ENCODE data around the gene IGFBP2.

The IGFBP2 gene

DNA sequence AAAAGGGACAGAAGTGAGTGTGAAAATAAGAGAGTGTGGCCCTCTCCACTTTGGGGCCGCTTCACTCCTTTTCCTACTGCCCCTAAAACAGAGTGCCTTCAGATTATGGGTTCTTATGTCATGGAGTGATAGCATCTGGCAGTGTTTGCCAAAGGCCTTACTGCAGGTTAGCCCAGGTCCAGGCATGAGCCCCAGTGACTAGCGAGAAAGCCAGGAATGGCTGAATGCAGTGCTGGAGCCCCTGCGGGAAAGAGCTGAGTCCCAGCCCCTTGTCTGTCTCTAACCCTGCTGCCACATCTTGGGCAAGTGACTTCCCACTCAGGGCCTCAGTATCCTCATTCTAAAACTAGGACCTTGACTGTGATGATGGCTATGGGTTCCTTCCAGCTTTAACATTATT lies 56.2 kb downstream of the IGFBP2 start:
- no peak for DNase-seq

GRCh38 chr2:216690456-216690852 lies 57.2 kb downstream of the IGFBP2 start:
- no peak for DNase-seq

DNA sequence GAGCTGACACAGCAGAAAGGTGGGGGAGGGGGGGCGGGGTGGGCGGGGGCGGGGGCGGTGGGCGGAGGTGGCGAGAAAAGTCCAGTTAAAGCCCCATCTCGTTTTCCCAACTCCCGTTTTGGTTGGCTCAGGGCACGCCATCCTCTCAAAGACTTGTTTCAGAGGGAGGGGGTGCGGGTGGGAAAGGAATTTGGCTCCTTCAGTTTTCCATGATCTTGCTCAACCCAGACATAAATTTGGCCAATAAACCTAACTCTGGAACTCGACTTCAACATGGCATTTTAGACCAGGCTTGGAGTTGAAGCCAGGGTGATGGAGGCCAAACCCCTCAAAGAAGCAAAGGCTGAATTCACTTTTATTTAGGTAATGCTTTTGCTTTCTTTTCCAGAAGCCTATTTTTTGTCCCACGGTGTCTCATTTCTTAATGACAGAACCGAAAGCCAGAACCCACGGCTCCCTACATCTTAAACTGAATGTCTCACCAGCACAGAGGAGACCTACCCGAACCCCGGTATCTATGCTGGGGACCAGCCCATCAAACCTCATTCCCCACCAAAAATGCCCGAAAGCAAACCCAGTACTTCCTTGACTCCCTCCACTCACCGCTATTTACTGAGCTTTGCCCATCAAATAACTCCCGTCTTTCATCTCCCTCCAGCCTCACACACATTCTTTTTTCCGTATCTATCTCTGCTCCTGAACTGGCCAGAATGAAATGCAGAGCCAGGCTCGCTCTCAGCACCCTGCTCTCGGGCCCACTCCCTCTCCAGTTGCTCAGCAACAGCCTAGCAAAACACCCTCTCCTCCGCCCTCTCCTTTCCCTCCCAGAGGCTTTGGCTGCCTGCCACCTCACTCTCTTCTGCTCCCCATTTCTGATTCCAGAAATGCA lies 57.9 kb downstream of the IGFBP2 start:
- peak; percentile 90 for DNase-seq

DNA sequence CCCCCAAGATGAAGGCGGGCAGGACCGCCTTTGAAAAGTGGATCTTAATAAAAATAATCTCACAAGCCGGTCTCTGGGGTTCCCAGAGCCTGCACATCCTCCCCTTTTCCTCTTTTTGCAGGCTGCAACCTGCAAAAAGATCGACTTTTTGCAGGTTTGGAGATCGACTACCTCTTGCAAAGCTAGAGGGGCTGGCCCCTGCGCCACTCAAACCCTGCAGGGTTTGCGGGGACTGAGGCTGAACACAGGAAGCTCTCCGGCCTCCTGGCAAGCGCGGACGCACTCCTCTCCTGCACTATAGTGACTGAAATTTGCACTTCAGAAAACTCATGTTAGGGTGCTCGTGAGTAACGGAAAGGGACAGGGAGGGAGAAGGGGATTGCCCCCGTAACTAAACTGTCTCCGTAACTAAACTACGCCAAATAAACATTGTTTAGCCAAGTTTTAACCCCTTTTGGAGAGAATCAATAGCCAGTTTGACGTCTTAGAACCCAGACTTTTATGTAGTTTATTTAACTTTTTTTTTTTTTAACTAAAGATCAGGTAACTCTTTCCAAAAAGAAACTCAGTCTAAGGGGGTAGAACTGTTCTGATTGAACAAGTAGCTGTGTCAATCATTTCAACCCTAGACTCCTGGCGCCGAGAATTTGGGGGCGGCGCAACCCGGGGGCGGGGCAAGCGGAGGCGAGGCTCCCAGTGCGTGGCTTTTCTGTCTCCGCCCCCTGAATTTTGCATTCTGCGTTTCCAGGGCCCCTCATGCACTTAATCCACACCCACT lies 59.6 kb downstream of the IGFBP2 start:
- peak; percentile 89 for DNase-seq

GRCh38 chr2:216693414-216694080 lies 60.3 kb downstream of the IGFBP2 start:
- DNase-seq: peak; percentile 45

- peak; percentile 63 for DNase-seq
These were observed 61.0 kb downstream of the IGFBP2 start for GRCh38 chr2:216694082-216694825.

DNA sequence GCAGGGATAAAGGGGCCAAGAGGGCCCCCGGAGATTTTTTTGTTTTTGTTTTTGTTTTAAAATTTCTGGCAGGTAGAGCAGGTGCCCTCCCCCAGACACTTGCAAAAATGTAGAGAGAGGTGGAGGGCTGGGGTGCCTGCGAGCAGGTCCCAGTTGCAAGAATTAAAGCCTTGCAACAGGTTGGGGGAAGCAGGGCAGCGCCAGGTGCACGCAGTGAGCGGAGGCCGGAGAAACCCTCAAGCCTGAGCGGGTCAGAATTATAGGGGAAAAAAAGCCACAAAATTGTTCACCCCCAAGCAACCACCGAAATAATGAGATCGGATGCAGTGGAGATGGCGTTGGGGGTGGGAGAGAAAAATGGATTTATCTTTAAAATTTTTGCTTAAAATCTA lies 61.6 kb downstream of the IGFBP2 start:
- DNase-seq: peak; percentile 43

GRCh38 chr2:216695401-216695821 lies 62.2 kb downstream of the IGFBP2 start, which contains the start of gene IGFBP5:
Gene IGFBP5 (minus strand): TSS chr2:216695549. CDS start chr2:216694775, 774 bp downstream.
- peak; percentile 89 for DNase-seq

- no peak for DNase-seq
These were observed 63.1 kb downstream of the IGFBP2 start for GRCh38 chr2:216696321-216696720.

DNA sequence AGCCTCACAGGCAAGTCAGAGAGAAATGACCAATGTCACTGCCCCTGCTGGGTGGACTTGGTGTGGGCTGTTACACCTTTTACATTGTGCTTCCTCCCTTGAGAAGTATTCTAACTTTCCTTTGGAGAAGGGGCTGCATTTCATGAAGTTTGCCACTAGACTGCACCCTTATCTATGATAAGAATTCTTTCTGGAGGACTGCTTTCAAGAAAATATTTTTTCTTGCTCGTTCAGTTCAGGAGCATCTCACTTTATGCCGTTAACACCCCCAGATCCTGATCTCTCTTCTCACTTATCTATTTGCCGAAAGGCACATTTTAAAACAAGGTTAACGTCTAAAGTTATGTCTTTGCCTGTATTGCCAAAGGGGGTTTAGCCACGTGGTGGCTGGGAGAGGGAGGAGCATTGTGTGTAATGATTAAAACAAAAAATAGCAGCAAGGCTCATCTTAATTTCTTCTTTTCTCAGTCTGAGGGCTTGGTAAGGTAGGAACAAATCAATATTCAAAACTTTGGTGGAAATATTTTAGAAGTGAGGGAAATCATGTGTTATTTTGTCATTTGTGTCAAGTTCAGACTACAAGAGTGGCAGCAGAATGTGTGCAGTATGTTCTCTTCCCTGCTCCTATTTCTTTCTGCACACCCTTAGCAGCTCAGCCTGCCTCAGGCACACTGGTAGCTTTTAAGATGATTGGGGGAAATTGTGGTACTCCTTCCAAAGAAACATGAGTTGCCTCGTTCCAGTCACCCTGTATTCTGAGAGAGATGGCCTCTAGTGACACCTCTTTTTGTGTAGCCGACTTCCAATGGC lies 63.7 kb downstream of the IGFBP2 start:
- DNase-seq: peak; percentile 12

DNA sequence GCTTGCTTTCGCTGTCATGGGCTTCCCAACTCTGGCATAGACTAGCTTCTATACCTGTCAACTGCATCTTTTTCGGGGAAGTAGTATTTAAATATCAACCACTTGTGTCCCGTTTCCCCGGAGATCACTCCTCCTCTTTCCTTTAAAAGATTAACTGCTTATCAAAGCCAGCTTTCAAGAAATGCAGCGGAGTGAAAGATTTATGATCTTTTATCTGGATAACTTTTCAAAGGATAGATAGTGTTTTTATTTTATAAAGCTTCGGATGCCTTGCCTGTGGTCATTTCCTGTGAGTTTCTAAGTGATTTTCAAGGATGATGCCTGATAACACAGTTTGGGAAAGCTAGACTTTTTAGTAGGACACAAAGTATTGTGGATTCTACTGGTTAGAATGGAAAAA lies 65.1 kb downstream of the IGFBP2 start:
- no peak for DNase-seq

- peak; percentile 87 for DNase-seq
These were observed 65.7 kb downstream of the IGFBP2 start for GRCh38 chr2:216698895-216699294.

DNA sequence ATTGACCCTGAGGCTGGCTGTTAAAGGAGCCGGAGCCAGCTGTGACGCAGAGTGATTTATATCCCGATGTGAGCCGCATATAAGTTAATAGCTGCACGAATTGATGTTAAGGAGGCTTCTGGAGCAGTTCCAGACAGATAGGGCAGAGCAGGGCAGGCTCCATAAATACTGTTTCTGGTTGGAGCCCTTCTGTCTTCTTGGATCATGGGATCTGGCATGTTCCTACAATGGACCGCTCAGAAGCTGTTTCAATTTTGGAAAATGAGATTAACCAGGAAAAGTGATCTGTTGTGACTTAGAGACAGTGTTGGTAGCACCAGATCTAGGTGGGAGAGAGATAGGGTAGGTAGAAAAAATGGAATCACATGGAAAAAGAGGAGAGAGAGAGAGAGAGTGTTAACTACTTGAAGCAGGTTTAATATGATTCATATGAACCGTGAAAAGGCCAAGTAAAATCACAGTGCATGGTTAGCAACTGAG lies 66.9 kb downstream of the IGFBP2 start:
- peak; percentile 91 for DNase-seq

DNA sequence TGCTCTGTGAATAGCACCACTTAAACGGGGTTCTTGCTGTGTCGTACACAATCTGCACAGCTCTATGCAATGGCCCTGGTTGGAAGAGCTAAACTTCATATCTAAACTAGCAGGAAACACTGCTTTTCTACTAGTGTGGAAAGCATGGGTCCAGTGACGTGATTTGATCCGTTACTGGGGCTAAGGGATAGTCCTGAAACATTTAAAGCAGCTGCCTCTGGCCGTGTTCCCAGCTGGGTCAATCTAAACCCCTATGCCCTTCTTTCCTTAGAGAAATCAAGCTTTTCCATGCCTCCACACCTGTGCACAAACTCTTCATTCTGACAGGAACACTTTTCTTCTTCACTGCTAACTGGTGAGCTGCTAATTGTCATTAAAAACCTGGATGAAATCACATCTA lies 67.6 kb downstream of the IGFBP2 start:
- no peak for DNase-seq

- no peak for DNase-seq
These were observed 68.3 kb downstream of the IGFBP2 start for GRCh38 chr2:216701544-216701943.

DNA sequence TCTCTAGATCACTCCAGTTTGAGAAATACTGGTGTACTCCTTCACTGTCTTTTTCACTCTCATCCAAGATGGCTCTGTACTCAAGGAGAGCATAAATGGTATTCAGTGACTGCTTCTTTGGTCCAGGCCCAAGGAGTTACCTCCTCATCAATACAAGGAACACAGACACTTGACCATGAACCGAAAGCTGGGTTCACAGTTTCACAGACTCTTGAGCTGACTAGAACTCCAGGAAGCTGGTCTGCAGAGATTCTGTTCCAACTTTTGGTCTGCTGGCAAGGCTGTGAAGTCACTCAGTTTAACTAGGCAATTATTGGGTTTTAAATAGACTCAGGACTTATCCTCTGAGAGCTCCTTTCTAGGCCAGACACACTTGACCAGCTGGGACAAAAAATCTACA lies 69.5 kb downstream of the IGFBP2 start:
- DNase-seq: no peak

DNA sequence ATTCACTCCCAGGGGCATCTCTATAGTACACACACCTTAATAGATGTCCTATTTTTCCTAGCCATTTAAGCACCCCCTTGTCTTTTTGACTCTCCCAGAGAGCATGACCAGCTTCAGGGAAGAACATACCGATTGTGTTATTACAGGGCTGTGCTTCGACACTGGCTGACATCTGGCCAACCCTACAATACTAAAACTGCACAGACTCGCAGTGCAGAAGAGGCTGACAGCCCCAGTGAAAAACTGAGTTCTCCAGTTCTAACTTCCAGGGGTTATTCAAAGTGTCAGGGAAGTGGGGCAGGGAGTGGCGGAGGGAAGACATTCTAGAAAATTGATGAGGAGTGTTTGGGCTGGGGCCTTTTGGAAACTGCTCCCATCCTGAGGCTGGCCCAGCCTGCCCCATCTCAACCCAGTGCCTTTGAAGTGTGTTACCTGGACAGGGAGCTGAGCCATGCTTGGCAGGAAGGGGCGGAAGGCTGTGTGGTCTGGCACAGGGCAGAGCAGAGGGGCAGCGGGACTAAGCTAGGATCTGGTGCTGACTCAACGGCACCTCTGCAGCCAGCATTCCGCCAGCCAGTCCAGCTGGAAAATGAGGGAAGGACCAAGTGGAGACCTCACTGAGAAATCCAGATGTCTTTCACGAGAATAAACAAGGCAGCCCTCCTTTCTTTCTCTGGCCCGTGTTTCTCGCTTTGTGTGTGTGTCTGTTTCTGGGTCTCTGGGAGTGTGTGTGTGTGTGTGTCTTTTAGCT lies 77.5 kb downstream of the IGFBP2 start:
- no peak for DNase-seq

DNA sequence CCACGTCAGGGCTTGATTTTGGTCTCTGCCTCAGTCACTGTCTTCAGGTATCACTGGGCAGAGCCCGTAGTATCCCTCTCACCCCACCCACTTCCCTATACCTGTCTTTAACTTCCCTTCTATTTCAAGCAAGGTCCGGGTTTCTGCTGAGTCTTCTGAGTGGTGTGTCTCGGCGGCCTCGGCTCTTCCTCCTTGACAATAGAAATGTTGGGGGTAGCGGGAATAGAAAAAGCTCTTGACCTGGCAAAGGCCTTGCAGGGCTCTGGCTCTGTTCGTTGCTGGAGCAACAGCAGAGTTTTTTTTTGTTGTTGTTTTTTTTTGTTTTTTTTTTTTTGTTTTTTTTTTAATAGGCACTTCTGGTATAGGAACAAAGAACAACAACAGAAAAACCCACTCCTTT lies 78.1 kb downstream of the IGFBP2 start:
- DNase-seq: no peak

- DNase-seq: peak; percentile 10
These were observed 80.6 kb downstream of the IGFBP2 start for GRCh38 chr2:216713691-216714336.
